Activated naive CD8-positive, alpha-beta T cell treated with anti-CD3 and anti-CD28 coated beads, Interleukin-2, amount 50 U/mL, for 24 hours (primary cell): ENCODE data around the gene SPATA2.

Experiments used
- ATAC-seq: fragments of 150-1000 bp; cut with Tn5 transposase; one replicate; pipeline ENCODE4 v1.10.0; 2021
- DNase-seq: peaks from one replicate; pipeline ENCODE4 v3.0.0; 2021
- H3K27ac Mint-ChIP-seq: one replicate; pipeline ENCODE4 v1.8.0; 2021; ENCODE audit warnings: mild to moderate bottlenecking, mixed read lengths
- H3K27me3 Mint-ChIP-seq: one replicate; pipeline ENCODE4 v1.8.0; 2021; ENCODE audit warnings: mixed read lengths
- H3K36me3 Mint-ChIP-seq: one replicate; pipeline ENCODE4 v1.8.0; 2021; ENCODE audit warnings: low read depth, mixed read lengths
- H3K4me1 Mint-ChIP-seq: one replicate; pipeline ENCODE4 v1.8.0; 2021; ENCODE audit warnings: mixed read lengths
- H3K4me3 Mint-ChIP-seq: one replicate; pipeline ENCODE4 v1.8.0; 2021; ENCODE audit warnings: mild to moderate bottlenecking, moderate library complexity, mixed read lengths
- H3K9me3 Mint-ChIP-seq: one replicate; pipeline ENCODE4 v1.8.0; 2021; ENCODE audit warnings: mixed read lengths

SPATA2 gene

DNA sequence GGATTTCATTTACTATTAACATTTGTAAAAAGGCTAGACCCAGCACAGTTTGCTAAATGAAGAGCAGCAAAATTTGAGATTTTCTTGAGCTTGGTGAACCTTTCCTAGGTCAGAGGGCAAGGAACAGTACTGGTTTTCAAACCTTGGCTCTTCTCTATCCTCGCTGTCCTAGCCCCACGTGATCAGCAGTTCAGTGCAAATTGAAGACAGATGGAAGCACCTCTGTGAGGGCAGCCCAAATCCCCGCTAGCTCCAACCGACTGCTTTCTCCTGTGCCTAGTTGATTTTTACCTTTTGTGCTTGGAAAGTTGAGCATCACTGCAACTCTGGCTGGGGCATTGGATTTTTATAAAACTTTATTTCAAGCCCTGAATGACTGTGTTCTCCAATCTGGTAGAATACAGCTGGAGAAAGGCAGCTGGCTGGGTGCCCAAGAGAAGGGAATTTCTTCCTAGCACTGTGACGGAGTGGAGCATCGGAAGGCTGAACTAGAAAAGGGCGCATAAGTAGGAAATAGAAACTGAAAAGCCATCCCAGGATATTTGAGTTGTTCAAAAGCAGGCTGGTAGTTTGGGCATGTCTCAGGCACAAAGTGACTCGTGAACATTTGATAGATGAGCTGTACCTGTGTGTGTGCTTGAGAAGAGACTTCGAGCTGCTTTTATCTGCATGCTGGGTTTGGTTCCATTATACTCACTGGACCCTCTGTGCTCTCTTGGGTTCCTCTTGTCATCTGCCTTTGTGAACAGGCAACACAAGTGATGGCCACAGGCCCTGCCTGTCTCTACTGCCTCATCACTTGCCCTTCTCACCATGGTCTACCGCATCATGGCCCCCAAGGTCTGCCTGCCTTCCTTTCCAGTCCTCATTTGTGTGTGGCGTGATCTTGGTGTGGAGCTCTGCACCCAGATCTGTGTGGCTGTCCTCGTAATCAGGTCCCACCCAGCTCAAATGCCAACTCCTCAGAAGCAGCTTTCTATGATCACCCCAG, 23.1 kb upstream of the SPATA2 start:
- Mint-ChIP-seq H3K9me3 (no peaks in the 10 kb centered on the region), H3K27ac (peak overlapping the region; percentile 81), H3K27me3 (no peaks in the 10 kb centered on the region), H3K4me1 (peaks cover 62% of the 10 kb centered on the region), H3K36me3 (peaks cover 34% of the 10 kb centered on the region), H3K4me3 (peak overlapping the region; percentile 98)
- no peak for DNase-seq
- no peak for ATAC-seq

DNA sequence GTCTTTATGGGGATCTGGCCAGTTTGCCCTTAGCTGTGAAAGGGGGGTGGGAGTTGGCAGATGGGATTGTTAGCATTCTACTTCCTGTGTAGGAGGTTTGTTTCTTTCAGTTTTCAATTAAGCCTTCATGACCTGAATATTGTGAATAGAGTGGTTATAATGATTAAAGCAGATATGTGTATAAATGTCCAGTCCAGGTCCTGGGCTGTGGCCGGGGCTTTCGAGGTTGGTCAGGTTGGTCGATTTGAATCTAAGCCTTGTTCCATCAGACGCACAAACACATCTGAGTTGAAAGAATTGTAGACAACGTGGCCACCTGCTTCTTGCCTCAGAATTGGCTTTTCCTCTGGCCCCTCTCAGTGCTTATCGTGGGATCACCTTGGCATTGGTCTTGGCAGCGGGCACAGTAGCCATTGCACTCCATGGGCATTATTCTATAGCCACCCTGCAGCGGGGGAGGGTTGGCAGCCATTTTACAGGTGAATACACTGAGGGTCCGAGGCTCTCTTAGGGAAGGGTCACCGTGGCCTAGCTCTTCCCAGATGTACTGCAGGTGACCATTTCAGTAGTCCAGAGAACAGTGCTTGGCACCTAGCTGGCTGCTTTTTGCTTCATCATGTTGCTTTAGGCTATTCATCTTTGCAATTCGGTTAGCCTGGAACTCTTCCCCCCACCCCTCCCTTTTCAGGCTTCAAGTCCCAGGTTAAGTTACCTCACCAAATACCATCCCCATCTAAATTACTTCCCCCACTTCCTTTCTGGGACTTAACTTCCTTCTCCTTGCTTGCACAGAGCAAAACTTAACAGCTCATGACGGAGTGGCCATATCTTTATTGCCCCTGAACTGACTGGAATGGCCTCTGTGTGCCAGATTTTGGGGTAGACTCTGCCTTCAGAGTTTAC, 21.9 kb upstream of the SPATA2 start:
- Mint-ChIP-seq H3K27ac (peak overlapping the region; percentile 94), H3K4me1 (peaks cover 59% of the 10 kb centered on the region)
- ATAC-seq, result peak; percentile 7

DNA sequence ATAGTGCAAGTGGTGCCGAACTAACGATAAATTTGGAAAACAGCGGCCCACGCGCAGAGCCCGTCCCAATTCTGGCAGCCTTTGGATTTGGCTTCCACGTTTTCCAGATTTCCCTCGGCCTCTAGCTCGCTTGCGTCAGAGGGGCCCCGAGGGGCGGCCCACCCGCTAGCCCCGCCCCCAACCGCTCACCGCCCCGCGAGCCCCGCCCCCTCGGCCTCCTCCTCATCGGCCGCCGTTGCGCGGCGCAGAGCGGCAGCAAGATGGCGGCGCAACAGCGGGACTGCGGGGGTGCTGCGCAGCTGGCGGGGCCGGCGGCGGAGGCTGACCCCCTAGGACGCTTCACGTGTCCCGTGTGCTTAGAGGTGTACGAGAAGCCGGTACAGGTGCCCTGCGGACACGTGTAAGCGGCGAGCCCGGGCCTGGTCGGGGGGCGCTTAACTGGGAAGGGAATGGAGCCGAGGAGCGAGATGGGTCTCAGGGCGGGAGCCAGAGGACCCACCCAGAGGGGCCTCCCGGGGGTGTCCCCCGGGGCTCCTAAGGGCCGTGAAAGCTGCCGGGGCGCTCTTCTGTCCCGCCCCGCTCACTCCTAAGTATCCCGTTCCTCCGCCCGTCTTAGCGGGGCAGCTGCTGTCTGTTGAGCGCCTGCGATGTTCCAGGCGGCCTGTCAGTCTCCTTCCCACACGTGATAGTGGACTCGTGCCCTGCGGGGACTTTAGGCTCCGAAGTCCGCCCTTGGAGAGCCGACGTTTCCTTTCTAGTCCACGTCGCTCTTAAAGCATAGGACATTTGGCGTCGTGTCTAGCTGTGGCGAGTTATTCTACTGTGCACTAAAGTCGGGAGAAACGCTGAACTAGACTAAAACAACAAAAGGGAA, 21.1 kb upstream of the SPATA2 start, which contains the start of gene RNF114:
Gene RNF114 (plus strand): TSS at position 245 of the 874 bp plus-strand sequence. CDS start 16 bp downstream, at position 261.
- H3K27ac Mint-ChIP-seq, result peak within 1 kb of the TSS; percentile 94
- no peaks in the 10 kb centered on the region for H3K9me3 Mint-ChIP-seq

More for the DNA sequence above, 21.9 kb upstream of the SPATA2 start:
- Mint-ChIP-seq H3K27me3 (no peaks in the 10 kb centered on the region), H3K36me3 (peaks cover 28% of the 10 kb centered on the region), H3K9me3 (no peaks in the 10 kb centered on the region), H3K4me3 (peak overlapping the region; percentile 98)
- DNase-seq, result no peak

DNA sequence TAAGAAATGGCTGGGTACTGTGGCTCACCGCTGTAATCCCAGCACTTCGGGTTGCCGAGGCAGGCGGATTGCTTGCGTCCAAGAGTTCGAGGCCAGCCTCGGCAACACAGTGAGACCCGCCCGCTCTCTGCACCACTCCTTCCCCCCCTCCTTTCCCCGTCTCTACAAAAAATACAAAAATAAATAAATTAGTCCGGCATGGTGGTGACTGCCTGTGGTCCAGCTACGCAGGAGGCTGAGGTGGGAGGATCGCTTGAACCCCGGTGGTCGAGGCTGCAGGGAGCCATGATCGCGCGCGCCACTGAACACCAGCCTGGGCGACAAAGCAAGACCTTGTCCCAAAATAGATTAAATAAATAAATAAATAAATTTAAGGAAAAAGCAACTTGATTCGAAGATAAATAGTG, 20.4 kb upstream of the SPATA2 start:
- H3K4me1 Mint-ChIP-seq, result peaks cover 50% of the 10 kb centered on the region
- no peaks in the 10 kb centered on the region for H3K9me3 Mint-ChIP-seq
- no peak for DNase-seq
- ATAC-seq, result no peak
- H3K27ac Mint-ChIP-seq, result peak overlapping the region; percentile 46
- no peaks in the 10 kb centered on the region for H3K27me3 Mint-ChIP-seq
- H3K4me3 Mint-ChIP-seq, result peak overlapping the region; percentile 98
- peaks cover 21% of the 10 kb centered on the region for H3K36me3 Mint-ChIP-seq

More for the DNA sequence above, 21.1 kb upstream of the SPATA2 start, which contains the start of gene RNF114:
- ATAC-seq (peak; percentile 76), DNase-seq (peak; percentile 95)
- Mint-ChIP-seq H3K4me3 (peak within 1 kb of the TSS; percentile 98), H3K4me1 (peaks cover 57% of the 10 kb centered on the region), H3K27me3 (no peaks in the 10 kb centered on the region), H3K36me3 (peaks cover 27% of the 10 kb centered on the region)

DNA sequence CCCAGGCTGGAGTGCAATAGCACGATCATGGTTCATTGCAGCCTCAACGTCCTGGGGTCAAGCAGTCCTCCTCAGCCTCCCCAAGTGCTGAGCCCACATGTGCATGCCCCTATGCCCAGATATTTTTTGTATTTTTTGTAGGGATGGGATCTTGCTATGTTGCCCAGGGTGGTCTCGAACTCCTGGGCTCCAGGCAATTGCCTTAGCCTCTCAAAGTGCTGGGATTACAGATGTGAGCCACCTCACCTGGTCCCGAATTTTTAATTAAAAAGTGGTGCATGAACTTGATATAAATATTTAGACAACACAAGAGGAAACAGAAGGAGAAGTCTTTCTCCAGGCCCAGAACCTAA, 13.8 kb upstream of the SPATA2 start:
- Mint-ChIP-seq H3K27ac (no peak overlapping the region), H3K4me1 (peaks cover 11% of the 10 kb centered on the region), H3K4me3 (no peak overlapping the region), H3K36me3 (no peaks in the 10 kb centered on the region), H3K27me3 (no peaks in the 10 kb centered on the region), H3K9me3 (no peaks in the 10 kb centered on the region)
- ATAC-seq, result no peak
- no peak for DNase-seq

DNA sequence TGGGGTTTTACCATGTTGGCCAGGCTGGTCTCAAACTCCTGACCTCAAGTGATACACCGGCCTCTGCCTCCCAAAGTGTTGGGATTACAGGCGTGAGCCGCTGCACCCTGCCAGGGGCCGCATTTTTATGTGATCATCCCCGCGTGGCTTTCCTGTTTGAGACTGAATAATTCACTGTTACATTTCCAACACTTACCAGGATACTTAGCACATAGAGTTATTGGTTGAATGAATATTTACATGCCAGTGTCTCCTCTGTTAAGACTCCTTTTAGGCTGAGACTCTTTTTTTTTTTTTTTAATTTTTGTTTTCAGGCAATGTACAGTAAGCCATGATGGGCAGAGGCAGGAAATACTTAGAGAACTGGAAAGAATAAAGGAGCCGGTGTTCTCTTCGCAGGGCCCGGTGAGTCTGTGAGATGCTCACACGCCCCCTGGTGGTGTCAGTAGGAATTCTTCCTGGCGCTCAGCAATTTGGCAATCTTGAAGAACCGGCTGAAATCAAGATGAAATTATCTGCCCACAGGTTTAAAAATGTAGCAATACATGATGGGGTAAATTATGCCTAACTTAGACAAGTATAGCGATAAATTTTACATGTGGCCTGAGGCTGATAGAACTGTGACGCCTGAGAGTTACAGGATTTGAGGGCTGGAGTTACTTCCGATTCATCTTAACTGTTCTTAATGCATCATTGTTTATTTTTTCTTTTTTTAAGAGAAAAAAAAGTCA, 13.2 kb upstream of the SPATA2 start:
- ATAC-seq, result peak; percentile 86

DNA sequence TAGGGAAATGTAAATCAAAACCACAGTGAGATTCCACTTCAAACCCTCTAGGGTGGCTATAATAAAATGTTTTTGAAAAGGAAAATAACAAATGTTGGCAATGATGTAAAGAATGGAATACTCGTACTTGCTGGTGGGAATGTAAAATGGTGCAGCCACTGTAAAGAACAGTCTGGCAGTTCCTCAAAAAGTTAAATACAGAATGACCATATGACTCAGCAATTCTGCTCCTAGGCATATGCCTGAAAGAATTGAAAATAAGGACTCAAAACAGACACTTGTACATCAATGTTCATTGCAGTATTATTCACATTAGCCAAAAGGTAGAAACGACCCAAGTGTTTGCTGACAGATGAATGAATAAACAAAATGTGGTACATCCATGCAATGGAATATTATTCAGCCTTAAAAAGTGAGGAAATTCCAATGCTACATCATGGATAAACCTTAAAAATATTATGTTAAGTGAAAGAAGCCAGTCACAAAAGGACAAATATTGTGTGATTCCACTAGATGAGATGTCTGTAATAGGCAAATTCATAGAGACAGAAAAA, 10.6 kb upstream of the SPATA2 start:
- no peak overlapping the region for H3K4me3 Mint-ChIP-seq
- no peaks in the 10 kb centered on the region for H3K27me3 Mint-ChIP-seq

More for the DNA sequence above, 13.2 kb upstream of the SPATA2 start:
- Mint-ChIP-seq H3K4me3 (no peak overlapping the region), H3K27ac (peak overlapping the region; percentile 41), H3K27me3 (no peaks in the 10 kb centered on the region), H3K36me3 (no peaks in the 10 kb centered on the region), H3K4me1 (peaks cover 8% of the 10 kb centered on the region), H3K9me3 (no peaks in the 10 kb centered on the region)
- peak; percentile 84 for DNase-seq

DNA sequence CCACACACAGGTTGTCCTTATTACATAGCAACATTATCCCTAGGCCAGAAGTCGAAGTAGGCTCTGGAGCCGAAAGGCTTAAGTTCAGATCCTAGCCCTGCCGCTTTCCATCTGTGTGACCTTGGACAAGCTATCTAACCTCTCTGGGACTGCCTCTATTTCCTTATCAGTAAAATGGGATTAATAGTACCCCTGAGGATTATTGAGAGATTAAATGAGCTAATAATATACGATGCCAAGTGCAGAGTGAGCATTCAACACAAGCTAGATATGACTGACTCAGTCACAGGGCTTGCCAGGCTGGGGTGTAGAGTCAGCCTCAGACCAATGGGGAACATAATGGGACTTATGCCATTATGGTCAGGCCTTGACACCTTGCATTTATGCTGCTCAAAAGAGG, 8.9 kb upstream of the SPATA2 start:
- Mint-ChIP-seq H3K4me3 (no peak overlapping the region), H3K9me3 (no peaks in the 10 kb centered on the region), H3K4me1 (peaks cover 8% of the 10 kb centered on the region), H3K27me3 (no peaks in the 10 kb centered on the region), H3K27ac (no peak overlapping the region), H3K36me3 (no peaks in the 10 kb centered on the region)
- DNase-seq, result no peak
- no peak for ATAC-seq

More for the DNA sequence above, 10.6 kb upstream of the SPATA2 start:
- no peak for ATAC-seq
- no peak overlapping the region for H3K27ac Mint-ChIP-seq
- H3K9me3 Mint-ChIP-seq, result no peaks in the 10 kb centered on the region
- DNase-seq, result no peak
- H3K4me1 Mint-ChIP-seq, result peaks cover 8% of the 10 kb centered on the region
- no peaks in the 10 kb centered on the region for H3K36me3 Mint-ChIP-seq

DNA sequence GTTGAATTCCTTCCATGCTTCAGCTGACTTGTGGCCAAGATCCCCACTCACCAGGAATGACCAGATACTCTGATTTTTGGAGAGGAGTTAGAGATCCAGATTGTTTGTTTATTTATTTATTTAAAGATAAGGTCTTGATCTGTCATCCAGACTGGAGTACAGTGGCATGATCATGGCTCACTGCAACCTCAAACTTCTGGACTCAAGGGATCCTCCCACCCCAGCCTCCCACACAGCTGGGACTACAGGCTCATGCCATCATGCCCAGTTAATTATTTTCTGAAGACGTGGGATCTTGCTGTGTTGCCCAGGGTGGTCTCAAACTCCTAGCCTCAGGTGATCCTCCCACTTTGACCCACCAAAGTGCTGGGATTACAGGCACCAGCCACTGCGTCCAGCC, 4.1 kb upstream of the SPATA2 start:
- H3K4me3 Mint-ChIP-seq, result no peak overlapping the region
- no peaks in the 10 kb centered on the region for H3K9me3 Mint-ChIP-seq
- peaks cover 21% of the 10 kb centered on the region for H3K4me1 Mint-ChIP-seq
- H3K36me3 Mint-ChIP-seq, result no peaks in the 10 kb centered on the region
- ATAC-seq (no peak), DNase-seq (no peak)
- no peak overlapping the region for H3K27ac Mint-ChIP-seq
- H3K27me3 Mint-ChIP-seq, result no peaks in the 10 kb centered on the region

DNA sequence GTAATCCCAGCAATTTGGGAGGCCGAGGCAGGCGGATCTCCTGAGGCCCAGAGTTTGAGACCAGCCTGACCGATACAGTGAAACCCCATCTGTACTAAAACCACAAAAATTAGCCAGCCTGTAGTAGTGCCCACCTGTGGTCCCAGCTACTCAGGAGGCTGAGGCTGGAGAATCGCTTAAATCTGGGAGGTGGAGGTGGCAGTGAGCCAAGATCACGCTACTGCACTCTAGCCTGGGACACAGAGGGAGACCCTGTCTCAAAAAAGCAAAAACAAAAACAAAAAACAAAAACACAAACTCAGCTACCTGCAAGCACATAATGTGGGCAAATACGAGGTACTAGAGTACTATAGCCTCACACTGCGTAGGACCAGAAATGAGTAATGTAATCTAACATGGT, 3.7 kb upstream of the SPATA2 start:
- Mint-ChIP-seq H3K27me3 (no peaks in the 10 kb centered on the region), H3K9me3 (no peaks in the 10 kb centered on the region), H3K27ac (no peak overlapping the region), H3K4me1 (peaks cover 26% of the 10 kb centered on the region), H3K4me3 (no peak overlapping the region), H3K36me3 (no peaks in the 10 kb centered on the region)
- ATAC-seq, result no peak
- no peak for DNase-seq

DNA sequence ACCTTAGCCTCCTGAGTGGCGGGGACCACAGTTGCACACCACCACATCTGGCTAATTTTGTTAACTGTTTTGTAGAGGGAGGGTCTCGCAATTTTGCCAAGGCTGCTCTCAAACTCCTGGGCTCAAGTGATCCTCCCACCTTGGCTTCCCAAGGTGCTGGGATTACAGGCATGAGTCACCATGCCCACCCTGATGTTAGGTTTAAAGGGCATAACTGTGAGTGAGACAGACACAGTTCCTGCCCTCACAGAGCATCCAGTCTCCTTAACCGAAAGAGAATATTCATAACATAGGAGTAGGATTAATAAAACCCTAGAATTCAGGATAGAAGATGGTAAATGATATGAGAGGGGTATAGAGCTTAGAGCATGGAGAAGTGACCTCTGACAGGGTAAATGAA, 3.1 kb upstream of the SPATA2 start:
- peaks cover 31% of the 10 kb centered on the region for H3K4me1 Mint-ChIP-seq
- no peak for DNase-seq

DNA sequence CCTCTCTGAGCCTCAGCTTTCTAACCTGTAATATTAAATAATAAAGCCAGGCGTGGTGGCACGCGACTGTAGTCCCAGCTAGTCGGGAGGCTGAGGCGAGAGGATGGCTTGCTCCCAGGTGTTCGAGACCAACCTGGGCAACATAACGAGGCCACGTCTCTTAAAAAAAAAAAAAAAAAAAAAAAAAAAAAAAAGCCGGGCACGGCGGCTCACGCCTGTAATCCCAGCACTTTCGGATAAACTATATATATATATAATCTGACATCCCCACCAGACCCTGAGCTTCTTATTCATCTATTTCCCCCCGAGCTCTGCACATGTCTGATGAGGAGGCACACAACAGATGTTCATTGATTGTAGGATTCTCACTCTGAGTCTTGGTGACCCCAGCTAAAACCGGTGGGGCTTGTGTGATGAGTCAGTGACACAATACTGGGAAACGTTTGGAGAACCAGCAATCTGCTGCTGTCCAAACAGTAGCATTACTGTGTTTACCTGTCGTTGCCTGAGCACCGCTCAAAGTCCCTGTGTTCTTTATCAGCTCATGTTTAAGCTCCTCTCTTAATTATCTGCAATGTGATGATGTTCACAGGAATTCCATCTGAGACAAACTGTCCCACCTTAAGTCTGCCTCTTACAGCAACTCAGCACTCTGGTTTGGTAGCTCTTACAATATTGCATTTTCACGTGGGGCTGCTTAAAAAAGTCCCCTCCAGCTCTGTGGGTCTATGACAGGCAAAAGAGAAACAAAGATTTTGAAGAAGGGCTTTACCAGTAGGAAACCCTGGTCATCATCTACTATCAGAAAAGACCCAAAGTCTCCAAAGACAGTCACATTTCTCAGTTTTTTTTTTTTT, 1.0 kb upstream of the SPATA2 start:
- peaks cover 40% of the 10 kb centered on the region for H3K4me1 Mint-ChIP-seq
- H3K4me3 Mint-ChIP-seq, result peak overlapping the region; percentile 96
- ATAC-seq, result peak; percentile 44
- H3K27me3 Mint-ChIP-seq, result no peaks in the 10 kb centered on the region
- H3K9me3 Mint-ChIP-seq, result no peaks in the 10 kb centered on the region
- H3K27ac Mint-ChIP-seq, result peak overlapping the region; percentile 100
- no peak for DNase-seq
- H3K36me3 Mint-ChIP-seq, result peaks cover 3% of the 10 kb centered on the region

More for the DNA sequence above, 3.1 kb upstream of the SPATA2 start:
- H3K9me3 Mint-ChIP-seq, result no peaks in the 10 kb centered on the region
- H3K27me3 Mint-ChIP-seq, result no peaks in the 10 kb centered on the region
- no peak overlapping the region for H3K27ac Mint-ChIP-seq
- H3K36me3 Mint-ChIP-seq, result no peaks in the 10 kb centered on the region
- ATAC-seq, result no peak
- no peak overlapping the region for H3K4me3 Mint-ChIP-seq
